ENCODE measurements around the gene SPON1. TPM values are rescaled to one million over a fixed set of nuclear protein-coding genes. Genes with fewer than 3 reads are reported as not detected.

Gene SPON1
- total and polyA plus RNA-seq, 2 experiments from 2014 or later = 2.9 to 6.4 TPM

DNA sequence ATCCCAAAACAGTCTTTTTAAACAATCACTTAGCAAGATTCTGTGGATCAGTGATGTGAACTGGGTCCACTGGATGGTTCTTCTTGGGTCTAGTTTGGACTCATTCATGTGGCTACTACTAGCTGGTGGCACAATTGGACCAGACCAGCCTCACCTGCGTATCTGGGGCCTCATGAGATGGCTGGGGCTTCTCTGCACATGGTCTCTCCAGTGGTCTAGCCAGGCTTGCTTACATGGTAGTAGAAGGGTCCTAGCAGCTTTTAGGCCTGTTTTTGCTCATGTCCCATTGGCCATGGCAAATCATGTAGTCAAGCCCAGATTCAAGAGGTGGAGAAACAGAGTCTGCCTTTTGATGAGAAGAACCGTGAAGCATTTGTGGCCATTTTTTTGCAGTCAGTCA, 302.4 kb downstream of the SPON1 start (continued):
- TF ChIP-seq ZNF462 (CRISPR knock-in tag; IDR thresholded peaks at IDR 0.05) (no peak), POLR2AphosphoS5 (IDR thresholded peaks at IDR 0.05; ENCODE audit: low read depth) (no peak)

GRCh38 chr11:14266622-14267021, 304.1 kb downstream of the SPON1 start:
- Histone ChIP-seq H2AFZ (no peak overlapping the region), H3F3A (replicated peaks; ENCODE audit: low read depth) (peaks cover 14% of the 10 kb centered on the region), H4K20me1 (replicated peaks; ENCODE audit: insufficient read depth) (peaks cover 3% of the 10 kb centered on the region; the same call in 1 of the 2 replicates), H3K9me2 (ENCODE audit: insufficient read depth) (peaks cover 12% of the 10 kb centered on the region), H3K4me1 (ENCODE audit: insufficient read depth) (no peaks in the 10 kb centered on the region), H3K36me3 (ENCODE audit: insufficient read depth) (no peaks in the 10 kb centered on the region), H3K4me3 (no peak overlapping the region), H3K27ac (ENCODE audit: low read depth) (no peak overlapping the region), H3K4me2 (no peak overlapping the region), H3K79me2 (replicated peaks; ENCODE audit: insufficient read depth) (no peaks in the 10 kb centered on the region), H3K27me3 (ENCODE audit: insufficient read depth) (no peaks in the 10 kb centered on the region)
- TF ChIP-seq POLR2AphosphoS5 (IDR thresholded peaks at IDR 0.05; ENCODE audit: low read depth) = peak; percentile 26; the same call in 1 of the 2 replicates
- no peak for TF ChIP-seq CREB1 (CRISPR knock-in tag; IDR thresholded peaks at IDR 0.05; ENCODE audit: low read depth)
- no peak for DNase-seq (ENCODE audit: low spot score)
- Mint-ChIP-seq H3K4me1 (peaks cover 8% of the 10 kb centered on the region), H3K36me3 (ENCODE audit: low read depth) (peaks cover 79% of the 10 kb centered on the region), H3K27ac (no peak overlapping the region), H3K27me3 (ENCODE audit: insufficient read depth, low read depth, poor library complexity) (peaks cover 24% of the 10 kb centered on the region), H3K9me3 (peaks cover 46% of the 10 kb centered on the region), H3K4me3 (no peak overlapping the region)
- no peak for ATAC-seq
